HG02981 (cell line): ENCODE measurements around the gene TIFAB.

ENCODE experiments used
- ATAC-seq: cut with Tn5 transposase; IDR thresholded peaks from one replicate; pipeline ENCODE4 v1.9.1; 2021; ENCODE audit warnings: mild to moderate bottlenecking, moderate library complexity; ENCODE audit not compliant: unreplicated experiment

TIFAB gene

GRCh38 chr5:135482381-135482933, 30.3 kb upstream of the TIFAB start:
- no peak for ATAC-seq

GRCh38 chr5:135481909-135482311, 29.8 kb upstream of the TIFAB start:
- no peak for ATAC-seq

- no peak for ATAC-seq
These were observed 29.2 kb upstream of the TIFAB start for GRCh38 chr5:135481387-135481786.

- ATAC-seq, result no peak
These were observed 28.4 kb upstream of the TIFAB start for GRCh38 chr5:135480511-135480910.

GRCh38 chr5:135478938-135479337, 26.8 kb upstream of the TIFAB start:
- no peak for ATAC-seq

GRCh38 chr5:135477613-135478066, 25.5 kb upstream of the TIFAB start:
- no peak for ATAC-seq

GRCh38 chr5:135476615-135477581, 24.7 kb upstream of the TIFAB start:
- ATAC-seq, result no peak

- ATAC-seq, result no peak
These were observed 22.0 kb upstream of the TIFAB start for GRCh38 chr5:135473956-135474670.

GRCh38 chr5:135472141-135472540, 20.0 kb upstream of the TIFAB start:
- ATAC-seq, result no peak

- no peak for ATAC-seq
These were observed 19.6 kb upstream of the TIFAB start for GRCh38 chr5:135471726-135472125.

- no peak for ATAC-seq
These were observed 17.8 kb upstream of the TIFAB start for GRCh38 chr5:135469911-135470310.

GRCh38 chr5:135468541-135468940, 16.4 kb upstream of the TIFAB start:
- ATAC-seq, result no peak

- no peak for ATAC-seq
These were observed 15.8 kb upstream of the TIFAB start for GRCh38 chr5:135467871-135468485.

GRCh38 chr5:135467051-135467625, 15.0 kb upstream of the TIFAB start:
- ATAC-seq, result no peak

GRCh38 chr5:135466178-135467050, 14.3 kb upstream of the TIFAB start:
- peak; percentile 79 for ATAC-seq

- no peak for ATAC-seq
These were observed 13.4 kb upstream of the TIFAB start for GRCh38 chr5:135465391-135466122.

GRCh38 chr5:135462304-135462703, 10.2 kb upstream of the TIFAB start:
- ATAC-seq, result peak; percentile 64

GRCh38 chr5:135461481-135462151, 9.5 kb upstream of the TIFAB start:
- no peak for ATAC-seq
